Spleen (tissue), 7 donors: Measurements from ENCODE around the gene SEC11A.

Experiments used
- CTCF ChIP-seq, 11 experiments: fragments of 200-600 bp in 7 of 11; fragments of 450-650 bp in 4 of 11; sonication (generic) in 4 of 11; IDR thresholded peaks in 8 of 11; conservative IDR thresholded peaks in 3 of 11; 1 replicate in 7 of 11; 2 replicates in 4 of 11; pipeline versions ENCODE4 v1.4.0 to v1.8.0; 2016 to 2021; ENCODE audit warnings: antibody characterized with exemption in 11 of 11, inconsistent platforms in 4 of 11, mild to moderate bottlenecking in 1 of 11
- POLR2AphosphoS5 ChIP-seq, 3 donors: sonication (generic); formaldehyde crosslinking; IDR thresholded peaks; one replicate each; pipeline ENCODE4 v1.5.1; 2017; ENCODE audit warnings: antibody characterized with exemption in 3 of 3
- donor health status: DM: no; HTN: no; CAD: no; lungs with moderate emphysema.
- donor health status: DM: no; HTN: no; CAD: no.
- donor health status: DM: no; HTN: no; CAD: no.

- TF ChIP-seq CTCF (IDR thresholded peaks at IDR 0.05 in 8 of 11, conservative IDR thresholded peaks at IDR 0.05 in 3 of 11) (no peak), POLR2AphosphoS5 (IDR thresholded peaks at IDR 0.05) (no peak)
These were observed 25.2 kb upstream of the SEC11A start for GRCh38 chr15:84741121-84741520.
